Progenitor cell of endocrine pancreas (in vitro differentiated cells): Measurements from ENCODE around the gene OSBPL7. TPM values are rescaled to one million over a fixed set of nuclear protein-coding genes. Genes with fewer than 3 reads are reported as not detected.

Source experiments
- DNase-seq: peaks from one replicate; pipeline ENCODE4 v3.0.0; 2021; ENCODE audit warnings: low spot score; ENCODE audit not compliant: unreplicated experiment
- H3K27ac Mint-ChIP-seq: 2 replicates; pipeline ENCODE4 v1.8.0; 2021; ENCODE audit warnings: mild to moderate bottlenecking, moderate library complexity, mixed read lengths
- H3K27me3 Mint-ChIP-seq: 2 replicates; pipeline ENCODE4 v1.8.0; 2021; ENCODE audit warnings: mixed read lengths
- H3K36me3 Mint-ChIP-seq: 2 replicates; pipeline ENCODE4 v1.8.0; 2022; ENCODE audit warnings: mixed read lengths; ENCODE audit not compliant: insufficient read depth
- H3K4me1 Mint-ChIP-seq: 2 replicates; pipeline ENCODE4 v1.8.0; 2021; ENCODE audit warnings: low read depth, mixed read lengths
- H3K4me3 Mint-ChIP-seq: 2 replicates; pipeline ENCODE4 v1.8.0; 2021; ENCODE audit warnings: low read depth, mild to moderate bottlenecking, moderate library complexity, mixed read lengths
- H3K9me3 Mint-ChIP-seq: 2 replicates; pipeline ENCODE4 v1.8.0; 2021; ENCODE audit warnings: low read depth, mixed read lengths
- CTCF ChIP-seq: fragments of 200-600 bp; sonication (generic); IDR thresholded peaks from one replicate; pipeline ENCODE4 v1.5.0; 2021; ENCODE audit warnings: antibody characterized with exemption, mild to moderate bottlenecking; ENCODE audit not compliant: unreplicated experiment
- total RNA-seq: library from RNA; stranded (reverse); gene quantifications from 2 replicates; pipeline ENCODE4 v1.2.1, GENCODE V29; 2021

Gene OSBPL7
- total RNA-seq, 1 donor from 2014 or later = 20.5 TPM

GRCh38 chr17:47856830-47857229, 35.2 kb upstream of the OSBPL7 start:
- TF ChIP-seq CTCF = no peak
- DNase-seq = no peak
- Mint-ChIP-seq H3K4me3 (no peak overlapping the region), H3K27ac (no peak overlapping the region), H3K36me3 (no peaks in the 10 kb centered on the region), H3K27me3 (peaks cover 77% of the 10 kb centered on the region), H3K9me3 (no peaks in the 10 kb centered on the region), H3K4me1 (peaks cover 6% of the 10 kb centered on the region)

- H3K4me3 Mint-ChIP-seq = no peak overlapping the region
- no peak for DNase-seq
- H3K27me3 Mint-ChIP-seq = peaks cover 80% of the 10 kb centered on the region
- no peaks in the 10 kb centered on the region for H3K9me3 Mint-ChIP-seq
- no peak for TF ChIP-seq CTCF
- H3K27ac Mint-ChIP-seq = no peak overlapping the region
- peaks cover 7% of the 10 kb centered on the region for H3K4me1 Mint-ChIP-seq
- no peaks in the 10 kb centered on the region for H3K36me3 Mint-ChIP-seq
Observed at GRCh38 chr17:47855737-47856136, 34.1 kb upstream of the OSBPL7 start.

GRCh38 chr17:47853616-47854015, 32.0 kb upstream of the OSBPL7 start:
- Mint-ChIP-seq H3K9me3 (no peaks in the 10 kb centered on the region), H3K36me3 (no peaks in the 10 kb centered on the region), H3K27me3 (peaks cover 85% of the 10 kb centered on the region), H3K4me1 (peaks cover 12% of the 10 kb centered on the region), H3K27ac (no peak overlapping the region), H3K4me3 (no peak overlapping the region)
- no peak for DNase-seq
- no peak for TF ChIP-seq CTCF

GRCh38 chr17:47852113-47852949, 30.7 kb upstream of the OSBPL7 start:
- DNase-seq = no peak
- no peak for TF ChIP-seq CTCF
- Mint-ChIP-seq H3K9me3 (no peaks in the 10 kb centered on the region), H3K27me3 (peaks cover 87% of the 10 kb centered on the region), H3K36me3 (no peaks in the 10 kb centered on the region), H3K27ac (peak overlapping the region; percentile 12), H3K4me1 (peaks cover 12% of the 10 kb centered on the region), H3K4me3 (peak overlapping the region; percentile 41)

- H3K27me3 Mint-ChIP-seq = peaks cover 89% of the 10 kb centered on the region
Observed at GRCh38 chr17:47851764-47852112, 30.1 kb upstream of the OSBPL7 start.

More at GRCh38 chr17:47851764-47852112, 30.1 kb upstream of the OSBPL7 start:
- Mint-ChIP-seq H3K27ac (no peak overlapping the region), H3K9me3 (no peaks in the 10 kb centered on the region), H3K4me3 (peak overlapping the region; percentile 41), H3K36me3 (no peaks in the 10 kb centered on the region), H3K4me1 (peaks cover 12% of the 10 kb centered on the region)
- TF ChIP-seq CTCF = no peak
- no peak for DNase-seq
